DOHH2 (cell line): Measurements from ENCODE around the gene DESI2.
A peak's percentile ranks its signal among the peaks of the same experiment; 100 is the strongest.

ENCODE experiments used
- H3F3A ChIP-seq: fragments of 200-600 bp; sonication (generic), shearing (Covaris generic); 2 replicates; pipeline ENCODE4 v1.6.0; 2016; ENCODE audit warnings: antibody characterized with exemption, mild to moderate bottlenecking; ENCODE audit not compliant: control insufficient read depth, insufficient read depth
- H3K27ac ChIP-seq: fragments of 200-600 bp; sonication (generic); 2 replicates; pipeline ENCODE4 v1.5.1; 2014; ENCODE audit warnings: low read depth, mild to moderate bottlenecking, low read length, moderate library complexity
- H3K27me3 ChIP-seq: fragments of 200-600 bp; sonication (generic); 2 replicates; pipeline ENCODE4 v1.6.1; 2014; ENCODE audit warnings: mild to moderate bottlenecking, low read length, mixed read lengths; ENCODE audit not compliant: control insufficient read depth
- H3K36me3 ChIP-seq: fragments of 200-600 bp; sonication (generic); 2 replicates; pipeline ENCODE4 v1.6.1; 2014; ENCODE audit warnings: mild to moderate bottlenecking, low read length, moderate library complexity, mixed read lengths; ENCODE audit not compliant: control insufficient read depth
- H3K4me1 ChIP-seq: fragments of 200-600 bp; sonication (generic); 2 replicates; pipeline ENCODE4 v1.6.1; 2014; ENCODE audit warnings: mild to moderate bottlenecking, low read length, mixed read lengths; ENCODE audit not compliant: control insufficient read depth
- H3K4me2 ChIP-seq: fragments of 200-600 bp; sonication (generic); 2 replicates; pipeline ENCODE4 v1.6.0; 2014; ENCODE audit warnings: mild to moderate bottlenecking, low read length, moderate library complexity
- H3K4me3 ChIP-seq: fragments of 200-600 bp; sonication (generic); 2 replicates; pipeline ENCODE4 v1.5.1; 2014; ENCODE audit warnings: mild to moderate bottlenecking, low read length, mixed read lengths
- H3K79me2 ChIP-seq: fragments of 200-600 bp; sonication (generic); 2 replicates; pipeline ENCODE4 v1.6.1; 2014; ENCODE audit warnings: mild to moderate bottlenecking, low read length, mixed read lengths; ENCODE audit not compliant: control insufficient read depth
- H3K9me2 ChIP-seq: fragments of 200-600 bp; sonication (generic); replicated peaks from 2 replicates; pipeline ENCODE4 v1.6.1; 2014; ENCODE audit warnings: mild to moderate bottlenecking, low read length, mixed read lengths; ENCODE audit not compliant: control insufficient read depth
- H3K9me3 ChIP-seq: fragments of 200-600 bp; sonication (generic); 2 replicates; pipeline ENCODE4 v1.6.1; 2014; ENCODE audit warnings: antibody characterized with exemption, low read length, mixed read lengths; ENCODE audit not compliant: control insufficient read depth, insufficient read depth
- H4K20me1 ChIP-seq: fragments of 200-600 bp; sonication (generic); 2 replicates; pipeline ENCODE4 v1.6.0; 2014; ENCODE audit warnings: low read depth, mild to moderate bottlenecking, antibody characterized with exemption, low read length, moderate library complexity; ENCODE audit not compliant: control insufficient read depth, insufficient read depth
- CTCF ChIP-seq: fragments of 200-600 bp; sonication (generic); IDR thresholded peaks from one replicate; pipeline ENCODE4 v1.5.1; 2014; ENCODE audit warnings: antibody characterized with exemption, mild to moderate bottlenecking, low read depth, low read length; ENCODE audit not compliant: poor library complexity, severe bottlenecking
- EZH2phosphoT487 ChIP-seq: fragments of 200-600 bp; sonication (generic); IDR thresholded peaks from 2 replicates; pipeline ENCODE4 v1.6.1; 2017; ENCODE audit warnings: borderline replicate concordance, mild to moderate bottlenecking, antibody characterized with exemption, low read length, moderate library complexity, mixed read lengths

The DESI2 gene

GRCh38 chr1:244709476-244710368 lies 56.8 kb downstream of the DESI2 start:
- Histone ChIP-seq H3K79me2 (no peaks in the 10 kb centered on the region), H3K36me3 (peaks cover 16% of the 10 kb centered on the region), H3K9me3 (no peaks in the 10 kb centered on the region), H3K27me3 (no peaks in the 10 kb centered on the region), H3K9me2 (no peaks in the 10 kb centered on the region), H4K20me1 (no peaks in the 10 kb centered on the region), H3F3A (no peaks in the 10 kb centered on the region), H3K4me2 (peak overlapping the region; percentile 32; the same call in 1 of the 2 replicates), H3K4me3 (no peak overlapping the region), H3K4me1 (peaks cover 17% of the 10 kb centered on the region), H3K27ac (no peak overlapping the region)
- TF ChIP-seq CTCF (no peak), EZH2phosphoT487 (no peak)

DNA sequence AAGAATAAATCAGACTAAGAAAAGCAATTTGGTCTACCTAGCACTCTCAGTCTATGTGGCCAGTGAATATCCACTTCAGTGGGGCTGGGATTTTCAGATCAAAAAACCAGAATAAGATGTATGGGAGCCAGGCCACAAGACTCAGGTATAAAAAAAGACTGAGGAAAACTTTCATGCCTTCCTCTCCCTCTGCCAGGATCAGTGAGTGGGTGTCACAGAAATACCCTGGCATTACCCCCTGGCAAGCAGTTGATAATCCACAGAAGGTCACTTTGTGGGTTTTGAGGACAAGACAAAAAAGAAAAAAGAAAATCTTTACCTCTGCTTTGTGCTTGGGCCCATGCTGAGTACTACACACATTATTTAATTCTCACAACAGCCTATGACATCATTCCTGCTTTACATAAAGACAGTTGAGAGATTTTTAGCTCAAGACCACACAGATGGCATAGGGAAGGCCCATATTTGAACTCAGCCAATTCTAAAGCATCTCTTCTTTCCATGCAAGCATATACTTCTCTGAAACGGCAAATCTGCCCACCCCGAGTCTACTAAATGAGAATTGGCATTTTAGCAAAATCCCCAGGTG lies 57.6 kb downstream of the DESI2 start:
- H3F3A ChIP-seq: no peaks in the 10 kb centered on the region
- TF ChIP-seq EZH2phosphoT487 (no peak), CTCF (no peak)
- no peaks in the 10 kb centered on the region for H3K27me3 ChIP-seq
- H3K4me2 ChIP-seq: peak overlapping the region; percentile 32
- no peaks in the 10 kb centered on the region for H3K9me2 ChIP-seq
- H3K9me3 ChIP-seq: no peaks in the 10 kb centered on the region
- H3K79me2 ChIP-seq: no peaks in the 10 kb centered on the region
- no peaks in the 10 kb centered on the region for H4K20me1 ChIP-seq
- H3K4me1 ChIP-seq: peaks cover 17% of the 10 kb centered on the region
- H3K4me3 ChIP-seq: 0 out of 2 replicates have a peak overlapping the region, but pooled peaks have one; percentile 4
- H3K36me3 ChIP-seq: peaks cover 11% of the 10 kb centered on the region
- H3K27ac ChIP-seq: no peak overlapping the region

DNA sequence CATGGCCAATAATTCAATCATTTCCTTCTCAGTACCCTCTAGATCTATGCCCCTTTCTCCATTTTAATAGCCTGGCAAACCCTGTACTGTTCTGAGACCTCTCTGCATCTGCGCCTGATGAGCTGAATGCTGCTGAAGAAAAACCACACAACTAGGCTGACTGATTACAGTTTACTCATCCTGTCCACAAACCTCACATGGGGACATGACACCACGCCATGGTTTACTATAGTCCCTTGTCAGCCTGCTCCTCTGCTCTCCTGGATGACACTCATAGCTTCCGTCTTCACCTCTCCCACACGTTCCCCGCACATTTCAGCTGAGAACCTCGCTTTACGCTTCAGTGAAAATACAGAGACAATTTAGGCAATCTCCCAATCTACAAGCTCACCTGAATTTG lies 59.7 kb downstream of the DESI2 start:
- Histone ChIP-seq H3K36me3 (no peaks in the 10 kb centered on the region), H3K4me1 (peaks cover 17% of the 10 kb centered on the region), H3K9me2 (no peaks in the 10 kb centered on the region), H3K4me3 (no peak overlapping the region), H3K9me3 (no peaks in the 10 kb centered on the region), H3F3A (no peaks in the 10 kb centered on the region), H3K4me2 (no peak overlapping the region), H4K20me1 (no peaks in the 10 kb centered on the region), H3K27me3 (no peaks in the 10 kb centered on the region), H3K79me2 (no peaks in the 10 kb centered on the region), H3K27ac (no peak overlapping the region)
- TF ChIP-seq CTCF (no peak), EZH2phosphoT487 (no peak)
